GM10847 (cell line): ENCODE measurements around the gene FARS2.

Source experiments
- POLR2A ChIP-seq: IDR thresholded peaks from 2 replicates; pipeline ENCODE4 v1.6.1; 2011; ENCODE audit not compliant: insufficient read length; ENCODE audit errors: extremely low read depth

FARS2 gene

DNA sequence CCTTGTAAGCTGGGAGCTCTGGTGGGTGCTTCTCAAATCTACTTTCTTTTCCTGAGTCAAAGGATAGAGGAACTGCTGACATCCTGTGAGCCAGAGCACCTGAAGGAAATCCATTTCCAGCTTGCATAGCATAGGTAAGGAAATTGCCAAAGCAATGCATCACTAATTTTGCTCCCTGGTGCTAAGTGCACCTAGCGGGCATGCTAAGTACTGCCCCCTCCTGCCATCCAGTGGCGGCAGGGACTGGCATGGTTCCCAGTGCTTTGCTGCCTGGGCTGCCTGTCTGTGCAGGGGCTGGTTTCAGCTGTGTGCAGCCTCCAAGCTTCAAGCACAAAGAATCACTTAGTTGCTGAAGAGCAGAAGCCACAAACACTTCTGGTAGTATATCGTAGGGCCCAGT is 63.9 kb downstream of the FARS2 start:
- no peak for TF ChIP-seq POLR2A

GRCh38 chr6:5326022-5326641 is 64.8 kb downstream of the FARS2 start:
- no peak for TF ChIP-seq POLR2A

GRCh38 chr6:5328800-5329199 is 67.5 kb downstream of the FARS2 start:
- TF ChIP-seq POLR2A, result no peak

DNA sequence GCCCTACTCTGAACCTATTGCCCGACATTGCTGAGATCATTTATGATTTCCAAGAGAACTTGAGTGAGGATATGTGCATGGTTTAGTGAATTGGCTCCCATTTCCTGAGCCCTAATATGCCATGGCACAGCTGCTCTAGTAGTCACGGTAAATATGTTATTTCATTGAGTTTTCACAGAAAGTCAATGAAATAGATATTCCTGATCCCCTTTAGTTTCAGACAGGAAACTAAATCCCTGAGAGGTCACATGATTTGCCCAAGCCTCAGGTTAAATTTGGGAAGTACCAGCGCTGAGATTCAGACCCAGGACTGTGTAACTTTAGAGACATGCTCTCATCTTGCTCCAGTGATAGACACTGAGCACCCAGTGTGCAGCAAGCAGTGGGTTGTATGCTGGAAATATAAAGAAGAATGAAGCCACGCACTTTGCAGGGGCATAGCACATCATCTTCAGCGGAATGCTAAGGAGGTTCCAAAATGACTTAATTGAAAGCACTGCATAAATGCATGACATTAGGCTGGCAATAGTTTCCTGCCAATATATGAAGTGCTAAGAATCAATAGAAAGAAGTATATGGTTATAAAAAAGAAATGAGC is 70.6 kb downstream of the FARS2 start:
- TF ChIP-seq POLR2A, result no peak

DNA sequence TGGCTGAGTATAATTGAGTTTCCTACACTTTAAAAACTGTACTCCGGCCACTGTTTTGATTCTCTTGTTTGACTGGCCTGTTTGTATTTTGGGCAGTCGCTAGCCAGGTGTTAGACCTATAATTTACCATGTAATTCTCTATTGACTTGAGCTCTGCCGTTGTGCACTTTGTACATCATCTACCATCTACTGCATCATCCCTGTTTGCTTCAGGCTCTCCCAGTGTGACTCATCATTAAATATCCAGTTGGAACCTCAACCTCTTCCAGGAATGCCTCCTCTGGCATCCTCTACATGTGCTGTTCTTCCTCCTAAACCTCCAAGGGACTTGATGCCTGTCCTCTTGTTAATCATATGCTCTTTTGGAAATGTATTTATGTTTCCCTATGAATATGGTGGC is 72.3 kb downstream of the FARS2 start:
- no peak for TF ChIP-seq POLR2A

DNA sequence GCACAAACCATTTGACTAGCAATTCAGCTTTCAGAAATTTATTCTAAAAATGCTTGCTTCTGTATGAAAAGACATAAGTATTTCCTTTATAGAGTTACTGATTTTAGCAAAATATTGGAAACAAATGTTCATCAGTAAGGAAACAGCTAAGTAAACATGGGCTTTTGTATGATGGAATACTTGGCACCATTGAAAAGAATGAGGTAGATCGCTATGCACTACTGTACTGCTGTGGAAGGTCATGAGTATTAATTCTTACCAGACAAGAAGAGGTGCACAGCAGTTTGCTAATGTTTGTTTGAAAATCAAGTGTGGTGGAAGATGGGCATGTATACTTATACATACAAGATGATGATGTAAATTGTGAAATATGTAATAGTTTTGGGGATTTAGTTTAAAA is 73.0 kb downstream of the FARS2 start:
- no peak for TF ChIP-seq POLR2A

- TF ChIP-seq POLR2A, result no peak
Observed at GRCh38 chr6:5335020-5335419, 73.7 kb downstream of the FARS2 start.

- TF ChIP-seq POLR2A, result no peak
Observed at GRCh38 chr6:5337573-5337972, 76.3 kb downstream of the FARS2 start.

- TF ChIP-seq POLR2A, result no peak
Observed at GRCh38 chr6:5338177-5338960, 77.1 kb downstream of the FARS2 start.

DNA sequence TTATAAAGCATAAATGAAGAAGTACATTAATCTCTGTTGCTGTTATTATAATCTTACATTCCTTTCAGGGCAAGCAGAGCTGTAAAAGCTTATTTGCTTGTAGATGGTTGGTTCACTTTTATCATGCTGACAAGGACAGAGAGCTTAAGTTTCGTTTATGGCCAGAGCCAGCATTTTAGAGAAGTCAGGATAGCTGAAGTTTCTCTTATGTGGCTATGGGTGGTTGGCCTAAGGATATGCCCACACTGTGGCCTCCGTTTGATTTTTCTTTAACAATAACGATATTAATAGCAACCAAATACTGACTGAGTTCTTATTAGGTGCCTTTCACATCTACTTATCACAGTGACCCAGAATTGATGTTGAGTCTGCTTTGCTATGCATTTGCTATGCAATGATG is 78.5 kb downstream of the FARS2 start:
- no peak for TF ChIP-seq POLR2A

DNA sequence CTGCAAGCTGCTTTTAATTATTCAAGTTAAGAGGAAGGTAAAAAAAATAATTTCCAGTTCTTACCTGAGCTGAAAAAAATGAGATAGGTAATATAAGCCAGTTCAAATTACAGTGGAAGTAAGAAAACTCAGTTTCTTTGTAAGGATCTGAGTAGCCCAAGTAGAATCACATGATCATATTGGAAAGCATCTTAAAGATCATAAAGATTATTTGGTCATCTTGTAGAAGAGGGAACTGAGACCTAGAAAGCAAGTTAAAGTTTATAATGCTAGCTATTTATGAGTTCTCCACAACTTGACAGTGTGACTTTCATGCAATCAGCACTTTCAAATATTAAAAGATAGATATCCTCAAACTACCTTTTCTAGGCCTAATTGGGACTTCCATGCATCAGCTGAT is 80.5 kb downstream of the FARS2 start:
- TF ChIP-seq POLR2A, result no peak

DNA sequence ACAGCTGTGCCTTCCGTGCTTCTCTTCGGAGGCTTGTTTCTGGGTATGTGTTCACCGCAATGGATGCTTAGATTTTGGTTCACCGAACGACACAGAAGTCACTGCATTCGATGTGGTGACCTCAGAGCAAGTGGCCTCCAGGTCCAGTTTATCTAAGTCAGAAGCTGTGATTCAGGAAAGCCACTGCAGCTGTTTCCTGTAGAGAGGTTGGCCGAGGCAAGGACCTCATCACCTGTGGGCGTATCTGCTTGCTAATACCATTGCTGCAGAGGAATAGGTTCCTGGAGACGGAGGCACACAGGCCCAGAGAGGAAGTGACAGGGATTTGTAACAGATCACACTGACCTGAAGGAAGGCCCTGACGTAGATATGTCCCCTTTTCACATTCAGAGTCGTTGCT is 82.7 kb downstream of the FARS2 start:
- TF ChIP-seq POLR2A, result no peak

DNA sequence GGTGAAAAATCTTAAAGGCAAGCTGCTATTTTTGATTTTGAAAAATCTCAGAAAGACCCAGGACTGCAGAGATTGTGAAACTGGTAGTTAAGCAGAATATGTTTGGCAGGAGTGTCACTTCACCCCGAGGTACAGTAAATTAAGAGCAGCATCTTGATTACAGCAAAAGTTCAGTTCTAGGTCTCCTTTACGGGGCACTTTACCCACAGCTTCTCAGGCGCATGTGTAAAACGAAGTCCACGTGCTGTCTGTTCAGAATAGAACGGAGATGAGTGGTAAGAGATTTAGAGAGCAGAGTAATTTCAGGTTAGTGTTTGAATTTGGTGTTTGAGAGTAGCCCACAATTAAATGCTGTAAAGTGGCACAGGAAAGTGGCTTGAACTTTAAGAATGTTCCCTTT is 84.0 kb downstream of the FARS2 start:
- TF ChIP-seq POLR2A, result no peak

GRCh38 chr6:5351552-5352210 is 90.4 kb downstream of the FARS2 start:
- TF ChIP-seq POLR2A, result no peak

DNA sequence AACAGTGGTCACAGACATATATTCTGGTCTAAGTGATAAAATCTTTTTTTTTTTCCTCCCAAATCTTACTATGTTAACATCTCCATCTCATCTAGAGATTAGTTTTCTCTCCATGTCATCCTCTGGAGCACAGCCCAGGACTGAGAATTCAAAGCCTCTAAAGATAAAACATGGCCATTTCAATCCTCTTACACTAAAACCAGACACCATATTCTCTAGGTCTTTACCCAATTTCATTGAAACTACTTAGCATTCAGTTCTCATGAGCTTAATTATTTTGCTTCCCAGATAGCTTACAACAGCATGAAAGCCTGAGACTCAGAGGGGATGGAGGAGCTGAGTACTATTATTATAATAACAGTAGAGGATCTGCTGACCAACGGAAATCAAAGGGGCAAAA is 92.7 kb downstream of the FARS2 start:
- TF ChIP-seq POLR2A, result no peak

DNA sequence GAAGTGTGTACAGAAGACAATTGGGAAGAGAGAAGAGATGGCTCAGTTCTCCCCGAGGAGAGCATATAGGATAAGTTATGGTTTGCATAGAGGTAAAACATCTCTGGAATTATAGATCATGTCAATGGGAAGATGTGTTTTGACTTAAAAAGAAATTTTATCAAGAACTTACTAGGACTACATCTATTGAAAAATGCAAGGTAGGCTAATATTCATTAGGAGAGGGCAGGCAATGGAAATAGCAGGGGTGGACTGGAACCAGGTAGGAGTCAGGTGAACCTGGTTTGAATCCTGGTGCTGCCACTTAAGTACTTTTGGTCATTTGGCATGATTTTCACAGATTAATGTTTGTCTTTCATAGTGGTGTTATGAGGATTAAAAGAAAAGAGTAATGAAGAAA is 96.2 kb downstream of the FARS2 start:
- no peak for TF ChIP-seq POLR2A
